ENCODE data around the gene DIAPH2.

Gene DIAPH2

GRCh38 chrX:97539970-97540519 lies 855.4 kb downstream of the DIAPH2 start:
- no peak for DNase-seq (ENCODE audit: low read depth in 4 of 4, low spot score in 1 of 4)

DNA sequence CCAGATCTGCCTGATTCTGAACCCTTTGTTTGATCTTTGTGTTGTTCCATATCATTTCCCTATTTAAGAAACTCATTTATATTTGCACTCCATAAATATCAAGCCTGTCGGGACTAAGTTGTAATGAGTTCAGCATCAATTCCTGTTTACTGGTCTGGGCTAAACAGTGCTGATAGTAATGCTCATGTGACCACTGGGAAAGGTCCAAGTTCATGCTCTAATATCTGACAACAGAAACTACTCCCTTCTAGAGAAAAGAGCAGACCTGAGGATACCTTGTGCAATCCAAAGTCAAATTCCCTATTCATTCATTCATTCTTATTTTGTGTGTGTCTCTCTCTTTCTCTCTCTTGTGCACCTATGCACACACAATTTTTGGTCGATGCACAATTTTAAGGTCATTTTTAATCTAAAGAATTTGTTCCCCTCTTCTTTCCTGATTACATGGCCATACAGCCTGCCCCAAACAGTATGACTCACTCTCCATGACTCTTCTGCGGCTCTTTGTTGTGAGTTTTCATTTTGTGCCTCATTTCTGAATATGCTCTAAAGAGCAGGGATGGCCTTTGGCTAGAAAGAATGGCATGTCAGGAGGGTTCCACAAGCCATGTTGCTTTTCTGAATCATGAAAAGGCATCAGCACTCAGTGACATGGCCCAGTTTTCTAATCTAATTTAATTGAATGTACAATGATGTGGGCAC lies 863.4 kb downstream of the DIAPH2 start:
- no peak for DNase-seq (ENCODE audit: low read depth in 4 of 4, low spot score in 1 of 4)

DNA sequence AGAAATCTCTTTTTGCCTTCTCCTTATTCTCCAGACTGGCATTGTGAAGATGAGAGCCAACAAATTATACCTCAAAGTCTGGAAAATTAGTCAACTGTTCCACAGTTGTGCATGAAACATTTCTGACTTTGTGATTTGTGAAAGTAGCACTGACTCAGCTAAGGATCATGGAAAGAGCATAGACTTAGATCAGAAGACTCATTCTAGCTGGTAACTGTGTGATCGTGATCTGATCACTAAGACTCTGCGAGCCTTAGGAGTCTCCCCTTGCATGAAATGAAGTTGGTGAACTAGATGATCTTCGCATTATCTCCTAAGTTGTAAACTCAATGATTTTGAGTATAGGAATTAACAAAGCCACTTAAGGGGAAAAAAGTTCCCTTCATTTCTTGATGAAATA lies 867.2 kb downstream of the DIAPH2 start:
- DNase-seq (ENCODE audit: low read depth in 4 of 4, low spot score in 1 of 4): no peak

- no peak for DNase-seq (ENCODE audit: low read depth in 4 of 4, low spot score in 1 of 4)
Measured at GRCh38 chrX:97553833-97554232, 869.2 kb downstream of the DIAPH2 start.

DNA sequence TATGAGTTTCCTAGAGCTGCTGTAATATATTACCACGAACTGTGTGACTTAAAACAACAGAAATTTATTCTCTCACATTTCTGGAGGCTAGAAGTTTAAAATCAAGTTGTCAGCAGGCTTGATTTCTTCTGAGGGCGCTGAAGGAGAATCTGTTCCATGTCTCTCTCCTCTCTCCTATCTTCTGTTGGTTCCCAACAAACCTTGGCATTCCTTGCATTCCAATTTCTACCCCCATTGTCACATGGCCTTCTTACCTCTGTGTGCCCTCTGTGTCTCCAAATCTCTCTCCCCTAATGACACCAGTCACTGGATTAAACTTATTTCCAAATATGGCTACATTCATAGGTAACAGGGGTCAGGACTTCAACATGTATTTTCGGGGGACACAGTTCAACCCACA lies 871.7 kb downstream of the DIAPH2 start:
- no peak for DNase-seq (ENCODE audit: low read depth in 4 of 4, low spot score in 1 of 4)

GRCh38 chrX:97563531-97564133 lies 879.0 kb downstream of the DIAPH2 start:
- peak in 2 of 4 experiments; percentile 2 to 18 for DNase-seq (ENCODE audit: low read depth in 4 of 4, low spot score in 1 of 4)

- DNase-seq (ENCODE audit: low read depth in 4 of 4, low spot score in 1 of 4): no peak
Measured at GRCh38 chrX:97564496-97564895, 879.9 kb downstream of the DIAPH2 start.

GRCh38 chrX:97587171-97587570 lies 902.5 kb downstream of the DIAPH2 start:
- DNase-seq (ENCODE audit: low read depth in 4 of 4, low spot score in 1 of 4): no peak

DNA sequence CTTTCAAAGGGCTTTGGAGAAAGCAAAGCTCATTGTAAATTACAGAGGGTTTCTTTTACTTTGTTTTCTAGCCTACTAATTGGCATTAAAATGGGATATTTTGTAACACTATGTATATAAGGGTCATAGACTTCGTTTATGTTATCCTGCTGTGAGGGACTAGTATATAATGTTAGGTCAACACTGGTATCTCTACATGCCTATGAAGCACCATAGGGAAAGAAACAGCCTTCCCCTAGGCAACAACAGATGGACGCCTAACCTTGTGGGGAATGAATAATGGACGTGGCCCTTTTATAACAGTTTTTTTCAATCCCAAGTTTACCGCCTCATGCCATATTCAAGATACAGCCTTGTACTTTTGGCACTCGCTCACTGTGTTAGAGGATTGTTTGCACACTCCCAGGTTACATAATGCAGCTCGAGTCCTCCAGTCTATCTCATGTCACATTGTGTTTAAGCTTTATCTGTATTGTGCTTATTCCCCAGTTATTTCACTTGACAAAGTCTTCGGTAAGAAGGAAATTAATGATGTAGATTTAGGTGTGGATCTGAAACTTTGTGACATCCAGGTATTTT lies 910.1 kb downstream of the DIAPH2 start:
- DNase-seq (ENCODE audit: low read depth in 4 of 4, low spot score in 1 of 4): no peak

- peak in 1 of 4 experiments; percentile 1 for DNase-seq (ENCODE audit: low read depth in 4 of 4, low spot score in 1 of 4)
Measured at GRCh38 chrX:97597954-97598353, 913.3 kb downstream of the DIAPH2 start.

- no peak for DNase-seq (ENCODE audit: low read depth in 4 of 4, low spot score in 1 of 4)
Measured at GRCh38 chrX:97602465-97603258, 918.0 kb downstream of the DIAPH2 start.

DNA sequence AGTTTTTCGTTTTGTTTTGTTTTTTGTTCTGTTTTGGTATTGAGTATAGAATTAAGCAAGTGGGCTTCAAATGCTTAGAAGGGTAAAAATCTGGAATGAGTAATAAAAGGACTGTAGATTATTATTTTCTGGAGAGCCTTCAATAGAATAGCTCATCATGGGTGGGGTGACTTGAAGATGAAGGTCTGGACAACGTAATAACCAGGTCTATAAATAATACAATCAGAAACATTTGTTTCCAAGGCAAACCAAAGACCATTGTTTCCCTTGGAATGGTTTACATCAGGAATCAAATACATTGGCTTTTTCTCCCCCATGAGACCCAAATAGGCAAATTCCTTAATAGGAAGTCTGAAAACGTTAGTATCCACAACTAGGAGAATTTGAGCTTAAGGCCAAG lies 920.6 kb downstream of the DIAPH2 start:
- no peak for DNase-seq (ENCODE audit: low read depth in 4 of 4, low spot score in 1 of 4)

DNA sequence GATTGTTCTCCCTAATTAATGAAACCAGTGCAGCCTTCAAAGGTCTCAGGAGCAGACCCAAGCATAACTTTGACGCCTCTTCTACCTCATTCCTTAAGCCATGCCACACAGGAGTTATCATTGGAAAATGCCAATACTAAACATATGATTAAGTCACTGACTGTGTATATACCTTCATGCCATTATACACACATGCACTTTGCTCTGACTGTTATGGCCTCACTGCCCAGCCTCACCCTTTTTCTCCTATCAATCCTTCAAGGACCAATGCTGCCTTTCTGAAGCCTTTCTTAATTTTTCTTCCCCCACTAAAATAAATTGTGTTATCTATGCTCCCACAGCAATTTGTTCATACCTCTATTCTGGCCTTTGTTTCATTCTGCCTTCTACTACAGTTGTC lies 924.7 kb downstream of the DIAPH2 start:
- no peak for DNase-seq (ENCODE audit: low read depth in 4 of 4, low spot score in 1 of 4)

DNA sequence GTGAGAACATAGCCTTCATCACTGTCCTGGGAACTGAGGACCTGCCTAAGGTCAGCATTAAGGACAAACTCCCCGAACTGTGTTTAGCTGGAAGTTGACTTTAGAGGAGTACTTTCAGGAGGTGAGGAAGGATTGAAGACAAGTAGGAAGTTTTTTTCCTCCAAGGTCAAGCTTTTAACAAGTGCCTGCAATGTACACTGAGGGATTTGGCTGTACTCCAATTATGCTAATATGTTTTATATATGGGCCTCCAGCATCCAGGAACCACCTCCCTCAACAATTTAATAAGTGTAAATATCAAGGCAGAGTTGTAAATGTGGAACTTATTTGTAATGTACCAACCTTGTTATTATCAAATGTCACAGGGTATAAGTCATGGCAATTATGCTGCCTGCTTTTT lies 925.3 kb downstream of the DIAPH2 start:
- DNase-seq (ENCODE audit: low read depth in 4 of 4, low spot score in 1 of 4): no peak

GRCh38 chrX:97616883-97617530 lies 932.4 kb downstream of the DIAPH2 start:
- DNase-seq (ENCODE audit: low read depth in 4 of 4, low spot score in 1 of 4): no peak

GRCh38 chrX:97619499-97619898 lies 934.9 kb downstream of the DIAPH2 start:
- DNase-seq (ENCODE audit: low read depth in 4 of 4, low spot score in 1 of 4): no peak

DNA sequence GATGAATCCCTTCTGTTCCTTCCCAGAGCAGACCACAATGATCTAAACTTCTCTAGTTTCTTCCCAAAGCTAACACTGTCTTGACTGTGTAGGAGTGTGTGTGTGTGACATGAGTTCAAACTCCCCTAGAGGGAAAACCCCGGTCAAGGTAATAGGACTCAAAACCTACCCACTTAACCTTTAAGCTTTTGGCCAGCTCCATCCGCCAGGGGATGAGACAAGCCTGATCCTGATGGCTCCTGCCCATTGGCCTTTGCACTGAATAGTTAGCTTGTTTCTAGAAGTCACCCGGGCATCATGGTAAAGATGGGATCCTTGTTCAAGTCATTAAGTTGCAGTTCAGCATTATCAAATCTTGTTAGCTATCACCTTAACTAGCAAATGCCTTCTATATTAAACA lies 937.5 kb downstream of the DIAPH2 start:
- DNase-seq (ENCODE audit: low read depth in 4 of 4, low spot score in 1 of 4): no peak

DNA sequence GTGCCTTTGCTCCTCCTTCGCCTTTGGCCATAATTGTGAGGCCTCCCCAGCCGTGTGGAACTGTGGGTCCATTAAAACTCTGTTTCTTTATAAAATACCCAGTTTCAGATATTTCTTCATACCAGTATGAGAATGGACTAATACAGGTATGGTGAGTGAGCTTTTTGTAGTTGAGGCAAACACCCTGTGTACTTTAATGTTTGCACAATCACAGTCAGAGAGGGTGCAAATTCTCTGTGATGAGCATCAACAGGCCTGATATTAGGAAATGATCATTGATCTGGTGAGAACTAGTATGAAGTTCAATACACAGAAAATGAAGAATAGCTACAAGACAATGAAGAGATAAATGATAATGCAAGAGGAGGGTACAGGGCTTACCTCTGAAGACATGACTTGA lies 943.7 kb downstream of the DIAPH2 start:
- DNase-seq (ENCODE audit: low read depth in 4 of 4, low spot score in 1 of 4): no peak

DNA sequence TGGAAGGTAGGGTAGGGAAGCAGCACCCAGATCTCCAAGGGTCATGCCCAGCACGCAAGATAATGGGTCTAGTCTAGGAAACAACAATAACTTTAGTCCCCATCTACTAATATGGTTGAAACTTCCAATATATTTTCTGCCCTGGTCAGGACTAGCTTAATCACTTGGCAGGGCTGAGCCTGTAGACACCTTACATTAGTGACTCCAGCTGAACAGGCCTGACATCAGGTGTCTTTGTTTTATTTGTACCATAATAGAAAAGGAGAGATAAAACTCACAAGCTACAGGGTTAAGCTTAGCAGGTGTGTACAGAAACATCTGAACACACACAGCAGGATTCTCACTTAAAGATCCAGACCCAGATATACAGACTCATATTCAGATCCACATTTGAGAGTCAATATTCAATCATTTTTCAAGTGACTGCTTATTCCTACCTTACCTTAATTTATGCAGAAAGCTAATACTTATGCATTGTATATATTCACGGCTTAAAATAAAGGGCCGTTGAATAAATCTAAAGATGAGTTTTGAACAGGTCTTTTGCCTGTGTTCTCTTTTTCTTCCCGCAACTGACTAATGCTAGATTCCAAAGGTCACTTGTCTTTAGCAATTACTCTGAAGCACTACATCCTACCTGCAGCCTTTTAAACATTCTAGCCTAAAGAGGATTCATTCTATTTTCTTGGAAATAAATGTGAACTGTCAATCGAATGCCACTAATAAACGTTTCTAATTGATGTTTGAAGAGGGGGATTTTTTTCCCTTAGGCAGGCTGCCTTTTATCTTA lies 944.4 kb downstream of the DIAPH2 start:
- no peak for DNase-seq (ENCODE audit: low read depth in 4 of 4, low spot score in 1 of 4)

GRCh38 chrX:97629597-97629985 lies 944.9 kb downstream of the DIAPH2 start:
- no peak for DNase-seq (ENCODE audit: low read depth in 4 of 4, low spot score in 1 of 4)

Measured in stimulated activated CD4-positive, alpha-beta T cell treated with anti-CD3 and anti-CD28 coated beads, Interleukin-1b, Interleukin-23, amount 100 ng/mL, for 24 hours (primary cell).